Epithelial cell of esophagus (primary cell): ENCODE data around the gene C1QBP.

Experiments used
- DNase-seq: peaks from one replicate; pipeline ENCODE4 v3.0.0; 2010; ENCODE audit warnings: low read depth
- H3K4me3 ChIP-seq: 2 replicates; pipeline ENCODE4 v1.5.1; 2011; ENCODE audit warnings: mild to moderate bottlenecking, low read length, control low read depth
- CTCF ChIP-seq: IDR thresholded peaks from 2 replicates; pipeline ENCODE4 v1.5.1; 2011; ENCODE audit warnings: low read depth, mild to moderate bottlenecking, low read length, control low read depth, inconsistent platforms; ENCODE audit not compliant: insufficient read depth; ENCODE audit errors: missing control alignments

The C1QBP gene

GRCh38 chr17:5478992-5479391 is 40.0 kb upstream of the C1QBP start:
- H3K4me3 ChIP-seq = no peak overlapping the region
- no peak for DNase-seq
- TF ChIP-seq CTCF = no peak

- DNase-seq = no peak
- no peak overlapping the region for H3K4me3 ChIP-seq
- no peak for TF ChIP-seq CTCF
Measured at GRCh38 chr17:5473906-5474305, 35.0 kb upstream of the C1QBP start.

GRCh38 chr17:5472511-5472910 is 33.6 kb upstream of the C1QBP start:
- no peak overlapping the region for H3K4me3 ChIP-seq
- no peak for DNase-seq
- no peak for TF ChIP-seq CTCF

GRCh38 chr17:5468075-5468473 is 29.1 kb upstream of the C1QBP start:
- peak overlapping the region; percentile 79 for H3K4me3 ChIP-seq
- no peak for TF ChIP-seq CTCF
- DNase-seq = peak; percentile 15

GRCh38 chr17:5467416-5467815 is 28.5 kb upstream of the C1QBP start:
- H3K4me3 ChIP-seq = peak overlapping the region; percentile 79
- no peak for TF ChIP-seq CTCF
- no peak for DNase-seq

GRCh38 chr17:5466295-5466694 is 27.3 kb upstream of the C1QBP start:
- TF ChIP-seq CTCF = no peak
- DNase-seq = no peak
- no peak overlapping the region for H3K4me3 ChIP-seq

- H3K4me3 ChIP-seq = no peak overlapping the region
- DNase-seq = no peak
- no peak for TF ChIP-seq CTCF
Measured at GRCh38 chr17:5464717-5465507, 26.0 kb upstream of the C1QBP start.
